ENCODE measurements around the gene MB21D2. TPM values are rescaled to one million over a fixed set of nuclear protein-coding genes. Genes with fewer than 3 reads are reported as not detected.

MB21D2 gene
- total RNA-seq, 1 experiment from 2014 or later = 19.7 TPM

- DNase-seq (ENCODE audit: low spot score) = no peak
- ATAC-seq = no peak
- H3K36me3 Mint-ChIP-seq = peaks cover 5% of the 10 kb centered on the region
- ChIA-PET CTCF (no interaction called here), POLR2A (no interaction called here)
- H3K4me3 Mint-ChIP-seq = no peak overlapping the region
- H3K4me1 Mint-ChIP-seq = peaks cover 62% of the 10 kb centered on the region
- no peaks in the 10 kb centered on the region for H3K27me3 Mint-ChIP-seq (ENCODE audit: low read depth)
- TF ChIP-seq NR2C2 (CRISPR knock-in tag; IDR thresholded peaks at IDR 0.05) = no peak
- no peak for TF ChIP-seq SMAD3 (CRISPR knock-in tag; IDR thresholded peaks at IDR 0.05; ENCODE audit: borderline replicate concordance)
- no peak for TF ChIP-seq FOXK1 (CRISPR knock-in tag; IDR thresholded peaks at IDR 0.05)
- TF ChIP-seq ZSCAN18 (CRISPR knock-in tag; IDR thresholded peaks at IDR 0.05) = no peak
- no peak for TF ChIP-seq JUN (CRISPR knock-in tag; IDR thresholded peaks at IDR 0.05)
- TF ChIP-seq FOXJ3 (CRISPR knock-in tag; IDR thresholded peaks at IDR 0.05; ENCODE audit: borderline replicate concordance) = no peak
- H3K9me3 Mint-ChIP-seq = no peaks in the 10 kb centered on the region
- H3K27ac Mint-ChIP-seq = no peak overlapping the region
Observed at GRCh38 chr3:192863091-192863420, 54.6 kb downstream of the MB21D2 start.

GRCh38 chr3:192862408-192863090 lies 55.1 kb downstream of the MB21D2 start:
- Mint-ChIP-seq H3K4me1 (peaks cover 58% of the 10 kb centered on the region), H3K4me3 (no peak overlapping the region), H3K36me3 (peaks cover 5% of the 10 kb centered on the region), H3K27ac (no peak overlapping the region), H3K27me3 (ENCODE audit: low read depth) (no peaks in the 10 kb centered on the region), H3K9me3 (no peaks in the 10 kb centered on the region)
- DNase-seq (ENCODE audit: low spot score) (no peak), ATAC-seq (no peak)
- ChIA-PET CTCF (no interaction called here), POLR2A (no interaction called here)
- TF ChIP-seq CDX4 (CRISPR knock-in tag; IDR thresholded peaks at IDR 0.05; ENCODE audit: borderline replicate concordance) (no peak), JUN (CRISPR knock-in tag; IDR thresholded peaks at IDR 0.05) (no peak), HMGXB4 (CRISPR knock-in tag; IDR thresholded peaks at IDR 0.05) (no peak), RORB (CRISPR knock-in tag; IDR thresholded peaks at IDR 0.05) (no peak), IRF1 (CRISPR knock-in tag; IDR thresholded peaks at IDR 0.05) (no peak), AFF4 (CRISPR knock-in tag; IDR thresholded peaks at IDR 0.05; ENCODE audit: borderline replicate concordance) (no peak), NFYB (CRISPR knock-in tag; conservative IDR thresholded peaks at IDR 0.05; ENCODE audit: low read depth) (no peak), ZNF532 (CRISPR knock-in tag; IDR thresholded peaks at IDR 0.05; ENCODE audit: borderline replicate concordance) (no peak), NFATC4 (CRISPR knock-in tag; IDR thresholded peaks at IDR 0.05) (no peak), GRHL2 (CRISPR knock-in tag; IDR thresholded peaks at IDR 0.05; ENCODE audit: insufficient replicate concordance, severe bottlenecking) (no peak), ATF1 (CRISPR knock-in tag; IDR thresholded peaks at IDR 0.05) (no peak), E2F4 (CRISPR knock-in tag; IDR thresholded peaks at IDR 0.05; ENCODE audit: borderline replicate concordance, low read depth) (no peak)

Data from WTC11 (cell line).